HG03108 (cell line): ENCODE measurements around the gene WDR1.

Experiments used
- ATAC-seq: cut with Tn5 transposase; IDR thresholded peaks from one replicate; pipeline ENCODE4 v1.9.1; 2021; ENCODE audit warnings: moderate library complexity; ENCODE audit not compliant: unreplicated experiment

The WDR1 gene

DNA sequence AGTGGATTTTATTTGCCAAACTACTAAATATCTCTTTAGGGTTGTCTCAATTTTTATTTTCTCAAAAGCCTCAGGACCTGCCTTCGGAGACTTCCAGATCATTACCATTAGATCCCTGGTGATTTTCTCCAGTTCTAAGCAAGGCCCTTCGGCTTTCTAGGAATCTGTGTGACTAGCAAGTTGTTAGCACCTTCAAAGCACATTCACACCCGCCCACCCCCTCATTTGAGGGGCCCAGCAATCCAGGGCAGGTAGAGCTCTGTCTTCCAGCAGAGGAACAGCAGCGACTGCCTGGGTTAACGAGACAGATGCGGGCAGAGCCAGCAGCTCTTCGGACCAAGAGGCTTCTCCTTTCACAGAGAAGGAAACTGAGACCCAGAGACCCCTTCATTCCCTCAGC is 2.0 kb downstream of the WDR1 start:
- ATAC-seq, result no peak

DNA sequence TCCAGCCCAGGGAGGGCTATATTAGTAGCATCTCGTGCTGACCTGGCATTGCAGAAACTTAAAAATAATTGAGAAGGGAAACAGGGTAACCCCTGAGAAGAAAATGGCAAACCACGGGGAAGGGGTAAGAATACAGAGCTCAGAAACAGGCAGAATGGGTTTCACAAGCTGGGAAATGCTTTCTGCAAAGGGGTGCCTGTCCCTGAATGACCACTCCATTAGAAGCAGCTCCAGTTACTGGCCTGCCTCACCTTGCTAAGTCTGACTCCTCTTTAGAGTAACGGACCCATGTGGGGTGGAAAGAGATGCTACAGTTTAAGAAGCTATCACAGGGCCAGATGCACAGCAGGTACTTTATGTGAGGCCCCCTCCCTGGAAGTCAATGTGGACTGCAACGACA is 2.5 kb downstream of the WDR1 start:
- ATAC-seq, result no peak

DNA sequence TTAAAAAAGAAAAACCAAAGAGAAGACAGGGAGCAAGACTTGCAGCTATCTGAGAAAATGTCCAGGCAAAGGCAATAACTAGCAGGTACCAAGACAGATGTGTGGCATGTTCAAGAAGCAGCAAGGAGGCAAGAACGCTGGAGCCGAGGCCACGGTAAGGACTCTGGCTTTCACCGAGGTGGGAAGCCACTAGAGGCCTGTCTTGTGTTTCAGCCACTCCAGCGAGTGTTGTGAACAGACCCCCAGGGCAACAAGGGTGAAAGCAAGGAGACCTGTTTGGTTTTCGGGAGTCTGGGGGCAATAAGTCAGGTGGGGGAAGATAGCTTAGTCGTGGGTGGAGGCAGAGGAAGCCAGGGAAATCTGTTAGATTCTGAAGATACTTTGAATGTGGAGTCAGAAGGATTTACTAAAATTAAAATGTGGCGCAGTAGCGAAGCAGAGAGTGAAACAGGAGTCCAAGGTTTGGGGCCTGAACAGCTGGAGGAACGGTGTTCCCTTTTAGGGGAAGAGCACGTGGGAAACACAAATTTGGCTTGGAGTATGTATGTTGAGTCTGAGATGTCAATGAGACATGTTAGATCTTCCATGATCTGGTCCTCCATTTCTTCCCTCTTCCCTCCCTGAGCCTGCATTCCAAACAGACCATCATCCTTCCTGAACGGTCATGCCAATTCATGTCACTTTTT is 3.1 kb downstream of the WDR1 start:
- ATAC-seq, result no peak

DNA sequence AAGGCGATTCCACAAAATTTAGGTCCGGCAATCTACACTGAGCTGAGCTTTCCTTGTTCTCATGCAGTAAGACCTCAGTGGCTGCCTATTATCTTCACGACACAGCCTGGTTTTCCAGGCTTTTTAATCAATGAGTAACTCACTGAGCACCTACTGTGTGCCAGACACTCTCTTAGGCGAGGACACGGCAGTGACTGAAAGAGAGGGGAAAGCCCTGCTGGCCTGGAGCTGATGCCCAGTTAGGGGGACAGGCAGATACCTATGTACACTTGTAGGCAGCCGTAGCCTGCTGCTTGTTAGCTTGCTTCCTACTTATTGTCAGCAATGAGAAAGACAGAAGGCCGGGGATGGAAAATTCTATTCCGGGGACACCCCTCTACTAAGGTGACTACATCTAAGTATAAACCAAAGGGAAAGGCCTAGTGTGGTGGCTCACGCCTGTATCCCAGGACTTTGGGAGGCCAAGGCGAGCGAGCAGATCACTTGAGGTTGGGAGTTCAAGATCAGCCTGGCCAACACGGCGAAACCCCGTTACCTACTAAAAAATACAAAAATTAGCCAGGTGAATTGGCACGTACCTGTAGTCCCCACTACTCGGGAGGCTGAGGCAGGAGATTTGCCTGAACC is 3.8 kb downstream of the WDR1 start:
- ATAC-seq, result no peak

DNA sequence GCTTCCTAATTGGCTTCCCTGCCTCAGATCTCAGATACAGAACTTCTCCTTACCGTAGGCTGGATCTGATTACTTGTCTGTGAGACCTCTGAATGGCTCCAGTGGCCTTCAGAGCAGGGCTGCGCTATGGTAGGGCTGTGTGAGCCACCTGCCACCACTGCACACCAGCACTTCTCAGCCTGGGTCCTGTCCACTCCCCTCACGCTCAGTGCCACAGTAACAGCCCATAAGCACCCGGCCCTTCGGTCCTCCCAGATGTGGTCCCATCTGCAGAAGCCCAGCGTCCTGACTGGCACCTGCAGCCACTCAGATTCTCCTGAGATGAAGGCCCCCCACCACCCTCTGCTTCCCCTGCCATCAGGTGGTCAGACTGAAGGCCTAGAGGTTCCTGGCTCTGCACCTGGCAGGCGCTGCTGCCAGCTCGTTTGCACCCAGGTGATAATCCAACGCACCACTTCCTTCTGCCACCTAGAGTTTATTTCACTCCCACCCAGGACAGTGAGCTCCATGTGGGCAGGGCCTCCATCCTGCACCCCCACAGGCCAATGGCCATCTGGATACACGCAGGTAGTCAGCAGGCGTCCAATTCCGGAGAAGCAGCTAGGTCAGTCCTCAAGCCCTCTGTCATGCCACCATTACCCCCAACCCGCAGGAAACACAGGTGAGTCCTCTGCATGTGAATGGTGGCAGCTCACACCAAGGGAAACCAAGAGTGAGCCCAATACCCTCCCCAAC is 5.4 kb downstream of the WDR1 start:
- ATAC-seq, result no peak

DNA sequence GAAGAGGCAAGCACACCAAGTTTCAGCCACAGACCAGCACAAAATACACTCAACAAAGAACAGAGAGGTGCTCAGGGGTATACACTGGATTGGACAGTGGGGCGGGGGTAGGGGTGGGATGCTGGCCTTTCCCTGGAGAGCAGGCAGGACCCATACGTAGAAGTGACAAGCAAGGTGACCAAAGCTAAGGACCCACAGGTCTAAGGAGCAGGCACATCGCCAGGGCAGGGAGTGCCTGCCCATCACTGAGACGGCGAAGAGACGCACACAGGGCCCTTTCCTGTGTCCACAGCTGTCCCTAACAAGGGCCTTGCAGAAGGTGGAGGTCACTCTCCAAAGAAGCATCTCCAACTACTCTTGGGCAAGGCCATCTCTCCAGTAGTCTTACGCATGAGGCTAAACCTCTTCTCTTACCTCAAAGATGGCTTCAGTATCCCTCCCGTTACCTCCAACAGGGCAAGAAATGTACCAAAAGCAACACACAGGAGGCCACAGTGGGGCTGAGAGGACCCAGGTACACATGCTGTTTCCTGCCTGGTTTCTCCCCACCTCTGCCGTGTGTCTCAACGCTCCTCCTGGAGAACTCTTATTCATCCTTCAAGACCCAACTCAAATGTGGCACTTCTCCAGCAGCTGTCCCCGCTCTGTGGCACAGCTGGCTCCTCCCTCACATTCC is 6.5 kb downstream of the WDR1 start:
- ATAC-seq, result no peak

DNA sequence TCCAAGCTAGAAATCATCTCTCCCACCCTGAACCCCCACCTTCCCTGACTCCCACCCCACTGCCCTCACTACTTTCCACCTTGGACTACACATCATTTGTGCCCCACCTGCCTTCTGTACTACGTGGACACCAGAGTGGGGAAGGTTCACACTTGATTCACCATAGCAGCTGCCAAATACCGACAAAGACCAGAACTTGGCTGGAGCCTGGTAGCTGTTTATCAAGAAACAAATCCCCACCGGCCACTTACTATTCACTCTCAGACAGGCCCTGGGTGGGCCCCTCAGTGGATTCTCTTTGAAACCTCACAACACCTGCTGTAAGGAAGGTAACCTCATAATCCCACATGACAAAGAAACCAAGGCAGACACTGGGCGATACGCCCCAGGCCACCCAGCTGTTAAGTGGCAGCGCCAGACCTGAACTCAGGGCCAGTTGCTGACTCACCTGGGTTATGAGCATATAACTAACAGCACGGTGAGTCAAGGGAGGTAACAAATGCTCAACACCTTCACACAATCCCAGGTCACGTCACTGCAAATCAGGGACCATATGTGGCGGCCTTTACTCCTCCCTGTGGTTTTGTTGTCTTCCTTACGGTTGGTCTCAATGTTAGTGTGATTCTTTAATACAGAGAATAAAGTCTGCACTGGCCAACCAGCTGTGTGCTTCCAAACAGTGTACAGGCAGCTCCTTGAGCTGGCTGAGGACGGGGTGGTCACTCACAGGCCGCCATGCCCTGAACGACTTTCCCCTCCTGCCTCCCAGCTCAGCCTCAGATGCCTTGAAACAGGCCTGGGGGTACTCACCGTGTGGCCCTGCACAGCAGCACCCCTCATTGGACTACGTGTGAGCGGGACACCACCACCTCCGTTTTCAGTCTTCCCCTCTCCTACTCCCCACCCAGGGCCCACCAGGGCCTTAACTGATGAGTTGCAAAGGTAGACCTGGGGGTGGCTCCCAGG is 7.5 kb downstream of the WDR1 start:
- ATAC-seq, result no peak

DNA sequence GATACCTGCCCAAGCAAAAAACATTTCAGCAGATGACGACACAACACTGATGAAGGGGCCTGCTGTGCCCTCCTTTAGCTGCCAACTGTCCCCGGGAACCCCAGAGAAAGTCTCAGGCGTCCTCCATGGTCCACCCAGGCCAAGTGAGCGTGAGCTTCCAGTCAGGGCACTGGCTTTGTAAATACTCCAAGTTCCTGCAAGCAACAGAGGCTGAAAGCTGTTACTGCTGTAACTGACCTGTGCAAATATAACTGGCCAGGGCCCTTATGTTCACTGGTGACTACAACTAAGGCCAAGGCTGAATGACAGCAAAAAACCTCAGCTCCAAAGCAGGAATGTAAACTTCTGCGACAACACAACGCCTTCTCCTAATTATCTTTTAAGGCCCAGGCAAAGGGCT is 8.2 kb downstream of the WDR1 start:
- no peak for ATAC-seq

DNA sequence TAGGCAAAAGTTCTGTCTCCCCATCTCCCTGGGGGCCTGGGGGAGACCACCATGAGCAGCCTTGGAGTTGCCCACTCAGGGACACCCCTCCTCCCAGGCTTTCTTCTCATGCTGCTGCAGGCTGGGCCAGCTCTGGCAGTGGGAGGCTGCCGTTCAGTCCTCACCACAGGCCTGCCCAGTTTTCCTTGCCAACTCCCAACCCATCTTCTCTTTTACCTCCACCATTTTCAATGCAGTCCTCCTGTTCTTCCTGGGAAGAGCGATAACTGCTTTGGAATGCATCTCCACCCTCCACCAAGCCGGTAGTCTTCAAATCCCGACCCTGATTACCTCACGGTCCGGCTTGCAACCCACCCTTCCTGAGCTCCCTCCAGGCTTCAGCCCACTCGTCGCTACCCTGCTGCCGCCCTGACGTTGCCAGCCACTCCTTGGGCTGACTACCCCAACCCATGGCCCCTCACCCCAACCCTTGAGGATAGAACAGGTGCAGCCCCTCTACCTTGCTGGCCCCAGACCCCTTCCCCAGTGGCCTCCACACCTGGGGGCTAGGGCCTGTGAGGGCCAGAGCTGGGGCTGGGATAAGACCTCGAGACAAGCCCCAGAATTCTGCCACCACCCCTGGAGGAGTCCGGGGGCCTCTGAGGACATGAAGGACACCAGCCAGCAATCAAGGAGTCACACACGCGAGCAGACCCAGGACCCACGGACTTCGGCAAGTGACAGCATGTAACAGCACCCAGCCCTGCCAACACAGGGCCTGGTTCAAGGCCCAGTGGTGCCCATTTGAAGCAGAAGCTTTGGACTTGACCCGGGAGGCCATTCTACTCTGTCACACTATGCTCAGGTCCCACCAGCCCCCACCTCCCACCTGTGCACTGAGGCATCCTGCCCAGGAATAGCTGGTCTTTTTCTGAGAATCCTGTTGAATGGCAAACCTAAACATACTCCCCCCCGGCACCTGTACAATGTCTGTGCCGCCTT is 9.2 kb downstream of the WDR1 start:
- no peak for ATAC-seq

DNA sequence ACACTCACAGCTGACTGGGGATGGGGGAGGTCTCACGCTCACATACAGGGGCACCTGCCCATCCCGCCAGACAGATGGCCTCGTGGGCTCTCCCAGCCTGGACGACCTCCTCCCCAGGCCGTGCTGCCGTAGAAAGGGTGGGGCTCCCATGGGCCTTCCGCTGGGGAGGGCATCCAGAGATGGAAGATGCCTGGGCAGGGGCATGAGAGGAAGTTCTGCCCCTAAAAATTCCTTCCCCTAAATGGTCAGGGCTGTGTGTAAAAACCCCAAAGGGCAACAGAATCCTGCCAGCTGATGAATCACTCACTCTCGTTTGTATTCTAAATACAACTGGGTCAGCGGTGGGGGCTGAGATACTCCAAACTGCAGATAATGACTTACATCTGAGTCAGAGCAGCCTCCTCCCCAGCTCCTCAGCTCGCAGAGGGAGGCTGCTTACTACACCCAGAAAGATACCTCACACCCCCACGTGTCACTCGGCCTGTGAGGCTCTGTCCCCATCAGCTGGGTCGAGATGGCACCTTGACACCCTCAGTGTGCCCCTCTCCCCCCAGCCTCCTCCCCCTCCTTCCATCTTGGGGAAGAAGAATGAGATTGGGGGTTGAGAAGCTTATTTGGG is 10.1 kb downstream of the WDR1 start:
- ATAC-seq, result no peak

DNA sequence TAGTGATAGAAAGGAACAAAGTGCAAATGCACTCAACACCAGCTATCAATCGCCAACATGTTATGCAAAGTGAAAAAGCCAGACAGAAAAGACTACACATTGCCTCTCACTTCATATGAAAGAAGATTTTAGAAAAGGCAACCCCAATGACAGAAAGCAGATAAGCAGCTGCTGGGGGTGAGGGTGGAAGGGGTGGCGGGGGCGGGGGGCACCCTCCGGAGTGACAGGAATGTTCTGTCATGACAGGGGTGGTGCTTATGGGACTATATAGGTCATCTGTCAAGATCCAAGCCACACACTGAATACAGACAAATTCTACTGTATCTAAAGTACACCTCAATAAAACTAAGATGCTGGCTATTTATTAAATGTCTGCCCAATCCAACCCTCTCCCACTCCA is 10.7 kb downstream of the WDR1 start:
- no peak for ATAC-seq

DNA sequence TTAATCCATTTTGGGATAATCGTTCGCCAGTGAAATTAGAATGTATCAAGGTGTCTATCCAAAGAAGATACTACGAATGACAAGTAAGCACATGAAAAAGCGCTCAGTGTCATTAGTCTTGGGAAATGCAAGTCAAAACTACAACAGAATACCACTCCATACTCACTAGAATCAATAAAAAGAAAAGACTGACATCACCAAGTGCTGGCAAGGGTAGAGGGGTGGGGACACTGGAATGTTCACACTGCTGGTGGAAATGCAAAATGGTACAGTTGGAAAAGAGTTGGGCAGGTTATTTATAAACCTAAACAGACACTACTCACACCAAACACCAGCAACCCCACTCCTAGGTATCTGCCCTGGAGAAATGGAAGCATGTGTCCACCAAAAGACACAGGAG is 11.2 kb downstream of the WDR1 start:
- ATAC-seq, result no peak

DNA sequence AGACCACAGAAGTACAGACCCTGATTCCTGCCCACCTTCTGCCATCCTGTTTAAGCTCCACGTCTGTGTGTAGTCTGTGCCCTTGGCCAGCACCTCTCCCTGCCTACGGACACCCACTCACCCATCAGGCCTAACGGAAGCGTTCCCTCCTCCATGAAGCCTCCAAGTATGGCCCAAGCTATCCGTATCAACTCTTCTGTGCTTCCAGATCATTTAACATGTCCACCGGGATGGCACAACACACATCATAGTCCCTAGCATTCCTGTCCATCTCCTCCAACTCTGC is 11.7 kb downstream of the WDR1 start:
- ATAC-seq, result no peak

DNA sequence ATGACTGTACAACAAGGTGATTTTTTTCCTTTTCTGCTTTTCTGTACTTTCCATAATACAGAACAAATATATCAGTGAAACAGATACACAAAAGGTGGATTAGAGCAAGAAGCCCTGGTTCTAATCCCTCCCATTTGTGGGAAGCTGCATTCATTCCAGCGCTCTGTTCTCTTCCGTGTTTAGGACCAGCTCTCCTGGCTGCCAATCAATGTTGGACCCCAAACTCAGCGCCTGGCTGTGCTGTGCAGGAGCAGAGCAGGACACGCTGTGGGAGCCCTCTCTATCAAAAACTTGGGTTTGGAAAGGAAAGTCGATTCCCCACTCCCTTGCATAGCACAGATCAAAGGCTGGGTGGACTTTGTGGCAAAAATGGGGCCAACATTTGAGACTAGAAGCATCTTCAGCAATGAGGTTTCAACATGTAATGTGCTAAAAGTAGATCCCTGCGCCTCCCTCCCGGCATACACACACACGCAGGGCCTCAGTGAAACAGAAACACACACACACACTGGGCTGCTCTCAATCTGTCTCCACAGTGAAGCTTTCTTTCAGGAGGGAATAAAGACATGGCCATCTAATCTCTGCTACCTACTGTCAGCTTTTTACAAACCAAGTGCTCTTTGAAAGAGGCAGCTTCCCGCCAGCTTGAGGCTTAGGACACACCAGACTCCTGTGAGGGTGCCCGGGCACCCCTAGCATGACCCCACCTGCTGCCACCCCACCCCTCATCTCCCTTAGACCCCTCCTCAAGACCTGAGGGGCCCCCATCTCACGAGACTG is 12.2 kb downstream of the WDR1 start:
- no peak for ATAC-seq

DNA sequence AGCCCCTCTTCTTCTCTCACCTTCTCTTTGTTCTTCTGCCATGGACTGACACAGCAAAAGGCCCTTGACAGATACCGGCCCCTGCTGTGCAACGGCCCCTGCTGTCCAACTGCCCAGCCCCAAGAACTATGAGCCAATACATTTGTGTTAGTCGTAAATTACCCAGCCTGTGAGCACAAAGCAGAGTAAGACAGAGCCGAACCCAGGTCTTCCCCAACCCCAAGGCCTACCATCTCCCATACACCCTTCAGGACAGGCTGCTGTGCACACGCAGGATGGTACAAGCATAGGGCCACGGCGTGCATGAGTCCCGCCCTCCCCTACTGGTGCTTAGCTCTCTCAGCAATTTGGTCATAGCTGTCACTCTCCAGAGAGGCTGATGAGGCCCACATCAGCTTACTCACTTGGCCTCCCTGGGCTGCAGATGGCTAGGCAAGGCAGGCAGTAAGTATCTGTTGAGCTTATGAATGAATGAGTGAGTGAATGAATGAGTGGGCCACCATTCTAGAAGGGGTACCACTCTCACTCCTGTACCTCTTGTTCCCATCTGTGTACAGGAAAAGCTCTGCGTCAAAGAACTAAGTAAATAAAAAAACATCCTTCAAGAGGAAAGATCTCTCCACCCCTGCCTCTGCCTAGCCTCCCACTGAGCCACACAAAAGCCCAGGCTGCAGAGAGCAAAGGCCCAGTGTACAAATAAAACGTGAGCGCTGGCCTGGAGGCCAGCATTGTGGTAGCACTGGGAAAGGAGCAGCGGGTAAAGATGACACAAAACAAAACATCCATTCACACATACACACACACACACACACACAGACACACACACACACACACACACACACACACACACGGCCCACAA is 13.9 kb downstream of the WDR1 start:
- ATAC-seq, result no peak

DNA sequence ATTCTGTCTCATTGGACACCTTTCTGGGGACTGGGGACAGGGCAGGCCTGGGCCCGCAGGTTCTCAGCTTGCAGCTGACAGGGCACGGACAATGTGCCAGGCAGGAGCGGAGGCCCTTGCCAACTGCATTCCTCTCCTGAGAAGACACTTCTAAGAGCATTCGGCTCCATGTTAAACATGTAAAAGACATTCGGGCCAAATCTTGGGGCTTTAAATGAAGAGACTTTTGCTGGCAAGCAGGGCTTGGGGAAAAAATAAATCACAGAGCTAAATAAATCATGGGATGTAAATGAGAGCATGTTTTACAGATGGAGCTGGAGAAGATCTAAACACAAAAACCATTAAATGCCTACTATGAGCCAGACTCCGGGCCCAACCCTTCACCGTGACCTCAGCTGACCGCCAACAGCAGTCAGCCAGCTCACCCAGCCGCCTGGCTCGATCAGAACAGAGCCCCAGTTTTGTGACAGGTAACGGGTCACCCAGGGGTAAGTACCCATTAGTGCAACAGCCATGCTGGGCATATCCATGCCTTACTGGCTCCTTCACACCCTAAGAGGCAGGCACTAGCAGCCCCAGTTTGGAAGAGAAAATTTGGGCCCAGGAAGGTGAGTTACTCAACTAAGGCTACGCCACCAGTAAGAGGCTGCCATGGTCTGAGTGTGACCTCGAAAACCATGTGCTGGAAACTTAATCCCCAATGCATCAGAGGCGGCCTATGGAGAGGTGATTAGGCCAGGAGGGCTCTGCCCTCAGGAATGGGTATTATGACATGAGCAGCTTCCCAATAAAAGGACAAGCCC is 14.7 kb downstream of the WDR1 start:
- ATAC-seq, result no peak

DNA sequence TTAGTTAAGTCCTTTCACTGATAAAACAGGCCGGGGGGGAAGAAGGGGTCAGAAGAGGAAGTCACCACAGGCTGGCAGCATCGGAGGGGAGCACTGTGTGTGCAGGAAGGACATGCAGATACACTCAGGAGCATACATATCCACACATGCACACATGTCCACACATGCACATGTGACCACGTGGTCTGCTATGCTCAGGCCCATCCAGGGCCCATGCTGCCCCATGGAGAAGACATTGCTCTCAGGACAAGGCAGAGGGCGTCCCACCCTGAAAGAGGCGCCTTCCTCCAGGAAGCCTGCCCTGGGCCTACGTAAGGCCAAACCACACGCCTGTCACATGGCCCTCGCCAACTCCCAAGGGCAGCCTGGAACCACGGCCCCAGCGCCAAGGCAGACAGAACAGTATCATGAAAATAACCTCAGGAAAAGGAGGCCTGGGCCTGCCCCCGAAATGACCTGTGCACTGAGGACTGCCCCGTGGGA is 15.8 kb downstream of the WDR1 start:
- ATAC-seq, result no peak
